Activated CD4-positive, alpha-beta T cell treated with anti-CD3 and anti-CD28 coated beads for 36 hours (primary cell): ENCODE measurements around the gene RNF167. TPM values are rescaled to one million over a fixed set of nuclear protein-coding genes. Genes with fewer than 3 reads are reported as not detected.

Experiments
- ATAC-seq: fragments of 200-7000 bp; cut with Tn5 transposase; one replicate; pipeline ENCODE4 v1.10.0; 2021; ENCODE audit warnings: mild to moderate bottlenecking, moderate library complexity
- CTCF ChIA-PET: fragments of 350-600 bp; sonication (Branson Sonifier 250); formaldehyde crosslinking; loops from one replicate; lab custom pipeline; 2021; ENCODE audit warnings: antibody characterized with exemption; lab: Charles Lee
- POLR2A ChIA-PET: fragments of 350-600 bp; sonication (Branson Sonifier 250); formaldehyde crosslinking; loops from one replicate; lab custom pipeline; 2021; ENCODE audit warnings: antibody characterized with exemption, inconsistent platforms; lab: Charles Lee
- DNase-seq: peaks from one replicate; pipeline ENCODE4 v3.0.0-alpha.2; 2020
- H3K27ac Mint-ChIP-seq: one replicate; pipeline ENCODE4 v1.8.0; 2021; ENCODE audit warnings: mixed read lengths
- H3K27me3 Mint-ChIP-seq: one replicate; pipeline ENCODE4 v1.8.0; 2021; ENCODE audit warnings: mixed read lengths
- H3K36me3 Mint-ChIP-seq: one replicate; pipeline ENCODE4 v1.8.0; 2021; ENCODE audit warnings: low read depth, mixed read lengths
- H3K4me1 Mint-ChIP-seq: one replicate; pipeline ENCODE4 v1.8.0; 2021; ENCODE audit warnings: mixed read lengths
- H3K4me3 Mint-ChIP-seq: one replicate; pipeline ENCODE4 v1.8.0; 2021; ENCODE audit warnings: mild to moderate bottlenecking, moderate library complexity, mixed read lengths
- H3K9me3 Mint-ChIP-seq: one replicate; pipeline ENCODE4 v1.8.0; 2021; ENCODE audit warnings: low read depth, mixed read lengths
- intact Hi-C, 2 experiments: fragments of 100-400 bp; cut with DNase I in 1 of 2; cut with micrococcal nuclease in 1 of 2; formaldehyde crosslinking; loops; one replicate each; pipeline versions ENCODE4 v1.14.2 to v1.15.1; 2022 to 2024; cut with DNase I, micrococcal nuclease
- total RNA-seq, 2 experiments: library from RNA; stranded (reverse); gene quantifications; one replicate each; pipeline ENCODE4 v1.2.3, GENCODE V29; 2021

RNF167 gene
- total RNA-seq, 2 experiments from 2014 or later: 147 to 189 TPM

DNA sequence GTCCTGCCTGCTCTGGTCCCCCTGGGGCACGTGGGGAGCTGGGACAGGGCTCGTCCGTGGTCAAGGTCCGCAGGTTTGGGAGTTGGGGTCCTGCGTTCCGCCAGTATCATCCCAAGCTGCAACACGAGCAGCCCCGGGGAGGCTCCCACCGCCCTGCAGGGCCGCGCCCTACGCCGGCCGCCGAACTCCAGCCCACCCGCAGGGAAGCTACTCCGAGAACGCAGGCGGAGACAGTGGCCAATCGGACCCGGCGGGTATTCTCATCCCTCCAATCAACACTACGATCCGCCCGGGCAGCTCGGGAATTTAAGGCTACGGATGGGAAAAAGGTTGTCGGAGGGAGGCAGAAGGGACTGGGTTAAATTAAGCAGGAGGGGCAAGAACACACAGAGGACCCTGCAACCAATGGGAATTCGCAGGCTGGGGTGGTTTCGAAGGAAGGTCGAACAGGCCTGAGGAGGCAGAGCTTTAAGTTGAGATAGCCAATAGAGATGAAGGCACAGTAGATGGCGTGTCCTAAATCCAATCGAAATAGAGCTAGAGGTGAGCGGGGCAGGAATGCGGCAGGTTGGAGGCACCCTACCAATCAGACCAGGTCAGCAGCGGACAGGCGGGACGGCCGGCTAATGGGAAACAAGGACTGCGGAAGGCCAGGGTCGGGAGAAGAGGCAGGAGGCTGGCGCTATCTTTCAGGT is 26.9 kb downstream of the RNF167 start:
- ChIA-PET CTCF (interaction anchor here (0.6 to 1.6 kb wide), 18 partner anchors 9 to 255 kb away, joined by 3 to 13 read pairs (median 3); partner anchors contain the start of genes CHRNE, ENO3, GP1BA and INCA1), POLR2A (interaction anchor here (0.8 to 6.0 kb wide), 6 partner anchors 8 to 258 kb away, joined by 3 to 80 read pairs (median 4); partner anchors contain the start of genes ENO3, PFN1, RNF167 and SLC25A11)
- peak; percentile 95 for DNase-seq
- no peak overlapping the region for H3K27ac Mint-ChIP-seq
- ATAC-seq: peak; percentile 80
- intact Hi-C loops: loop anchor here (1.0 to 5.0 kb wide), 16 partner anchors 14 to 520 kb away; partner anchors contain the start of genes CHRNE (in 2 of the 2), RNF167 (in 2 of the 2), SLC25A11 (in 2 of the 2) and ARRB2 (in 1 of the 2)
- no peaks in the 10 kb centered on the region for H3K27me3 Mint-ChIP-seq
- H3K4me3 Mint-ChIP-seq: no peak overlapping the region
- peaks cover 4% of the 10 kb centered on the region for H3K9me3 Mint-ChIP-seq
- H3K36me3 Mint-ChIP-seq: peaks cover 37% of the 10 kb centered on the region
- H3K4me1 Mint-ChIP-seq: peaks cover 40% of the 10 kb centered on the region

DNA sequence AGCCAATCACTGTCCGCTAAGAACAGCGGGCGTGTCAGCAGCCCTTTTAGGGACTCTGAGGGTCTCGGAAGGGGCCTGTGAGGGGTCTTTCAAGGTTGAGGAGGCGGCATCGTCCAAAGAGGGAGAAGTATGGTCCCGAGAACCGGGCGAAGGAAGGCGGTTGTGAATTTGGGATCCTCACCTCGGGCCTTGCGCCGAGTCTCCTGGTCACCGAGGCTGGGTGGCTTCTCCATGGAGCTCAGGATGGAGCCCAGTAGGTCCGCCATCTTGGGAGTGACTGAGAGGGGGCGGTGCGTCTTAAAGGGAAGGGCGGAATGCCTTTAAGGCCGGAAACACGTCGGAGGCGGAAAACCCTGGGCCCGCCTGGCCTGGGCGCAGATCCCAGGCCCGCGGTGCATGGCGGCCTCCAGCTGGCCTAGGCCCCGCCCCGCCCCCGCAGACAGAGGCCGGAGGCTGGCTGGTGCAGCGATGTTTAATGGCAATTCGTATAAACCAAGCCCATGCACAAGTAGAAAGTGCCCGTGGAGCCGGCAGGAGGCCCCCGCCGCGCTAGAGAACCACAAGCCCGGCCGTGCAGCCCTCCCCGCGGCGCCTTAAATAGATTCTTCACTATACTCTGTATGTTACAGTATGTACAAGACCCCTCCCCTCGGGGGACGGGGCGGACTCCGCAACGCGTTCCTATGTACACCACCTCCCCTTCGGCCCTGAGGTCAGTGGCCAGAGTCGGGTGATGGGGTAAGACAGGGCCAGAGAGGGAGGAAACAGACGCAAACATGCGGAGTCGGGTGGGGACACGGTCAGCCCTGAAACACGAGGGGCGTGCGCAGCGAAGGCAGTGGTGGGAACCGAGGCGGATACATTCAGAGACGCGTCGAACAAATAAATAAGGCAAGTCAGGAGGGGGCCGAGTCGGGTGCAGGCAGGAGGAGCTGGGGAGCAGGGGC is 27.7 kb downstream of the RNF167 start, which contains the start of gene SPAG7:
SPAG7 (minus strand) TSS at position 279 of the 947 bp plus-strand sequence; CDS start at position 266, 13 bp downstream.
- H3K4me3 Mint-ChIP-seq: no peak within 1 kb of the TSS
- DNase-seq (peak; percentile 96), ATAC-seq (peak; percentile 54)
- H3K4me1 Mint-ChIP-seq: peaks cover 40% of the 10 kb centered on the region
- H3K9me3 Mint-ChIP-seq: peaks cover 4% of the 10 kb centered on the region
- no peak within 1 kb of the TSS for H3K27ac Mint-ChIP-seq
- intact Hi-C loops: loop anchor here (1.0 to 5.0 kb wide), 17 partner anchors 13 to 825 kb away; partner anchors contain the start of genes CHRNE (in 2 of the 2), RNF167 (in 2 of the 2), SLC25A11 (in 2 of the 2) and ARRB2 (in 1 of the 2)
- CTCF ChIA-PET: interaction anchor here (0.6 to 1.6 kb wide), 17 partner anchors 12 to 303 kb away, joined by 3 to 13 read pairs (median 4); partner anchors contain the start of genes ENO3, GP1BA, INCA1 and KIF1C
- POLR2A ChIA-PET: interaction anchor here (0.5 to 6.0 kb wide), 8 partner anchors 8 to 316 kb away, joined by 3 to 80 read pairs (median 4); partner anchors contain the start of genes ENO3, INCA1, PFN1 and RNF167
- peaks cover 42% of the 10 kb centered on the region for H3K36me3 Mint-ChIP-seq
- no peaks in the 10 kb centered on the region for H3K27me3 Mint-ChIP-seq

DNA sequence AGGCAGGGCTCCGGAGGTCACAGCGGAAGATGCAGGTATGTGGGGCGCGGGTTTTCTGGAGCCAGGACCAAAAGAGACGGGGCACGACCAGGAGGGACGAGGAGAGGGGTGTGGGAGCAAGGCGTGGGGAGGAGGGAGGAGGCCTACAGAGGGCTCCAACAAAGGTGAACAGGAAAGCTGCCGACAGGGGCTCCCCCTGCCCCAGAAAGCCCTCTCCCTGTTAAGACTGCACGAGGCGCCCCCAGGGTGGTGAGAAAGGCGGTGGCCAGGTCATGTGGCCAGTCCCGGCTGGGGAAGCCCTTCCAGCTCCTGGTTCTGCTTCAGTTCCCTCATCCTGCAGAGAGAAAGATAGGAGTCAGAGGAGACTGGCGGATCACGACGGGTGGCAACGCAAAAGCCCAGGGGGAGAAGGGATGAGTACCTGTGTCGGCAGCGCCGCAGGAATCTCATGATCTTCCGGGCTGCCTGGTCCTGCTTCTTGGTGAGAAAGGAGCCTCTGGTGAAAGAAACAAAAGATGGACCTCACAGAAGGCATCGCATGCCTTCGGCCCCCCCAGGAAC is 28.5 kb downstream of the RNF167 start:
- POLR2A ChIA-PET: interaction anchor here (0.5 to 6.0 kb wide), 4 partner anchors 21 to 315 kb away, joined by 3 to 80 read pairs (median 11); partner anchors contain the start of genes ENO3, INCA1, PFN1 and RNF167
- Mint-ChIP-seq H3K4me3 (no peak overlapping the region), H3K9me3 (peaks cover 4% of the 10 kb centered on the region), H3K36me3 (peaks cover 48% of the 10 kb centered on the region), H3K4me1 (peaks cover 40% of the 10 kb centered on the region), H3K27me3 (no peaks in the 10 kb centered on the region), H3K27ac (no peak overlapping the region)
- ATAC-seq (no peak), DNase-seq (peak; percentile 68)
- CTCF ChIA-PET: interaction anchor here (0.6 to 3.1 kb wide), 7 partner anchors 12 to 302 kb away, joined by 3 to 21 read pairs (median 4); partner anchors contain the start of genes GLTPD2, INCA1, KIF1C and RNF167
- intact Hi-C loops: loop anchor here (1.0 to 5.0 kb wide), 8 partner anchors 19 to 825 kb away; partner anchors contain the start of genes CAMTA2 (in 1 of the 2), CYB5D2 (in 1 of the 2), ZFP3 (in 1 of the 2) and ZNF594 (in 1 of the 2)

DNA sequence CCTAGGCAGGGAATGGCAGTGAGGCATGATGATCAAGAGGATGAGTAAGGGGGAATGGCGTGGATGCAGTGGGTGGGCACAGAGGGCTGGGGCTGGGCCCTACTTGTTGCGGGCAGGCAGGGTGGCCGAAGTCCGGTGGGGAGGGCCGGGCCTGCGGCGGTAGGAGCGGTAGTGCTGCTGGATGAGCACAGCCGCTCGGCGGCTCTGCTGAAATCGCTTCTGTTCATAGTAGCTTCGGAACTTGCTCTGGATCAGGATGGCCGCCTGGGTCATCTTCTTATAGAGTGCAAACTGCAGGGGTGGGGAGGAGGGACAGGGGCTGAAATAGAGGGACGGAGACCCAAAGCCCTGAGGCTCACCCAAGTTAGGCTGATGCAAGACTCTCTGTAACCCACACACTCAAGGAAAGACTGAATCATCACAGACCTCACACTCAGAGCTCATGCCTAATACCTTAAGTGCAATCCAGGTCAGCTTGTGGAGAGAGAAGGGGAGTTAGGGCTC is 29.0 kb downstream of the RNF167 start:
- H3K36me3 Mint-ChIP-seq: peaks cover 50% of the 10 kb centered on the region
- ChIA-PET CTCF (interaction anchor here (0.8 to 3.1 kb wide), 7 partner anchors 11 to 180 kb away, joined by 3 to 21 read pairs (median 4); partner anchors contain the start of genes GLTPD2, INCA1, KIF1C and RNF167), POLR2A (interaction anchor here (1.3 to 6.0 kb wide), 3 partner anchors 16 to 29 kb away, joined by 3 to 80 read pairs (median 6); partner anchors contain the start of genes ENO3, PFN1, RNF167 and SLC25A11)
- H3K27me3 Mint-ChIP-seq: no peaks in the 10 kb centered on the region
- DNase-seq (peak; percentile 74), ATAC-seq (peak; percentile 27)
- peaks cover 4% of the 10 kb centered on the region for H3K9me3 Mint-ChIP-seq
- H3K4me3 Mint-ChIP-seq: no peak overlapping the region
- peaks cover 40% of the 10 kb centered on the region for H3K4me1 Mint-ChIP-seq
- intact Hi-C loops: loop anchor here (1.0 to 5.0 kb wide), 7 partner anchors 18 to 223 kb away; partner anchors contain the start of genes CAMTA2 (in 1 of the 2), ZFP3 (in 1 of the 2) and ZNF594 (in 1 of the 2)
- H3K27ac Mint-ChIP-seq: no peak overlapping the region

DNA sequence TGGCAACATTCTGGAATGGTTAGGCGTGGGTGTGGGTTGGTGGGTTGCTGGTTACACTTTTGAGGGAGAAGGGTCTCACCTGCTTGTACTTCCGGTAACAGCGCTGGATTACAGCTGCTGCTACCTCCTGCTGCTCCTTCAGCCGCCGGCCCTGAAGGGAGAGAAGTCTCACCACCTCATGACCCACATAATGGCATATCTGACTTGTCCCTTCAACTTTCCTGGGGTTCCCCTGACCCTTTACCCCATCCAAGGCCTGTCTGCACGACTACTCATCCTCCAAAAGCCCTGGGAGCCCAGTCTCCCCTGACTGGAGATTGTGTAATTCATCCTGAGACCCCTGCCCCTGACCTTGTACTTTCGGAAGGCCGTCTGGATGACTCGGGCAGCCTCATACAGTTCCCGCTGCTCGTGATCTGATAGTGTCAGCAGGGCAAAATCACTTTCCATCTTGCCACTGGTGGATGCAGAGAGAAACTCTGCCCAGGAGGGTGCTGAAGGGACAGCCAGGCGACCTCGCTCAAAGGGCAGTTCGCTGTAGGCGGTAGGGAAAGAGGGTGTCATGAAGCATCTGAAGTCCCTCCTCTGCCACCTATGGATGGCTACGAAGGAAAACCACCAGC is 29.6 kb downstream of the RNF167 start:
- Mint-ChIP-seq H3K4me1 (peaks cover 40% of the 10 kb centered on the region), H3K9me3 (peaks cover 4% of the 10 kb centered on the region), H3K27ac (no peak overlapping the region), H3K27me3 (no peaks in the 10 kb centered on the region), H3K4me3 (no peak overlapping the region), H3K36me3 (peaks cover 52% of the 10 kb centered on the region)
- CTCF ChIA-PET: interaction anchor here (0.7 to 3.1 kb wide), 10 partner anchors 11 to 181 kb away, joined by 3 to 21 read pairs (median 4); partner anchors contain the start of genes CHRNE, GLTPD2, INCA1 and KIF1C
- intact Hi-C loops: loop anchor here (1.0 to 5.0 kb wide), 7 partner anchors 18 to 223 kb away; partner anchors contain the start of genes CAMTA2 (in 1 of the 2), ZFP3 (in 1 of the 2) and ZNF594 (in 1 of the 2)
- DNase-seq: peak; percentile 78
- peak; percentile 7 for ATAC-seq
- POLR2A ChIA-PET: interaction anchor here (1.3 to 6.0 kb wide), 4 partner anchors 11 to 30 kb away, joined by 3 to 80 read pairs (median 4); partner anchors contain the start of genes ENO3, PFN1, RNF167 and SLC25A11

DNA sequence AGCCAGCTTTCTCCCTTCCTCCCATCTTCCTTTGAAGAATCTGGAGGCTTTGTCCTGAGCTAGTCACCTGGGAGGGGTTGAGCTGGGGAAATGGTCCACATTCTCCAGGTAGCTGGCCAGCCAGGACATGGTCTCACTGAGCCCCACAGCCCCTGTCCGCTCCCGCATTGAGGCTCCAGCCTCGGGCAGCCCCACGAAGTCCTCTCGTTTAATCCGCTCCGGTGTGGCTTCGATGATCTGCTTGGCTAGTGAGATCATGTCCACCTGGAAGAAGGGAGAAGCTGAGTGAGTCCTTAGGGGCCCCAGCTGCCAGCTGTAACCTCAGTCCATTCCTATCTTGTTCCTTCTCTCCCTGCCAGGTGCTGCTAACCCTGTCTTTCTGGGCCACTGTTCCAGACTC is 30.2 kb downstream of the RNF167 start:
- ChIA-PET CTCF (interaction anchor here (0.7 to 3.1 kb wide), 6 partner anchors 10 to 86 kb away, joined by 3 to 21 read pairs (median 4); partner anchors contain the start of gene CHRNE), POLR2A (interaction anchor here (1.3 to 6.0 kb wide), 4 partner anchors 10 to 30 kb away, joined by 3 to 80 read pairs (median 4); partner anchors contain the start of genes ENO3, PFN1, RNF167 and SLC25A11)
- DNase-seq (no peak), ATAC-seq (no peak)
- H3K27ac Mint-ChIP-seq: no peak overlapping the region
- intact Hi-C loops: no loop called here
- H3K27me3 Mint-ChIP-seq: no peaks in the 10 kb centered on the region
- peaks cover 2% of the 10 kb centered on the region for H3K9me3 Mint-ChIP-seq
- H3K4me1 Mint-ChIP-seq: peaks cover 38% of the 10 kb centered on the region
- peaks cover 48% of the 10 kb centered on the region for H3K36me3 Mint-ChIP-seq
- H3K4me3 Mint-ChIP-seq: no peak overlapping the region

DNA sequence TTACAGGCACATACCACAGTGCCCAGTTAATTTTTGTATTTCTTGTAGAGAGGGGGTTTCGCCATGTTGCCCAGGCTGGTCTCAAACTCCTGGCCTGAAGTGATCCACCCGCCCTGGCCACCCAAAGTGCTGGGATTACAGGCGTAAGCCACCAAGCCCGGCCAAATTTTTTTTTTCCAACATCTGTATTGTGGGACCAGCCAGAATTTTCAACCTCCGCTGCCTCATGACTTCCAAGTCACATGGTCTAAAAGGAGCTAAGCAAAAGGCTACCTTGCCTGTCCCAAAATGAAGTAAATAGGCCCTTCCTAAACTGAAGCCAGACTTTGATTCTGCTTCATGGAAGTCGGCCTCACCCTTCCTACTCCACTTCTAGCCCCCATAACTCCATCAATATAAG is 31.8 kb downstream of the RNF167 start:
- Mint-ChIP-seq H3K36me3 (peaks cover 39% of the 10 kb centered on the region), H3K27ac (no peak overlapping the region)
- CTCF ChIA-PET: interaction anchor here (1.1 to 3.1 kb wide), 2 partner anchors 8 to 18 kb away, joined by 3 to 21 read pairs; no protein-coding TSS in a partner anchor

DNA sequence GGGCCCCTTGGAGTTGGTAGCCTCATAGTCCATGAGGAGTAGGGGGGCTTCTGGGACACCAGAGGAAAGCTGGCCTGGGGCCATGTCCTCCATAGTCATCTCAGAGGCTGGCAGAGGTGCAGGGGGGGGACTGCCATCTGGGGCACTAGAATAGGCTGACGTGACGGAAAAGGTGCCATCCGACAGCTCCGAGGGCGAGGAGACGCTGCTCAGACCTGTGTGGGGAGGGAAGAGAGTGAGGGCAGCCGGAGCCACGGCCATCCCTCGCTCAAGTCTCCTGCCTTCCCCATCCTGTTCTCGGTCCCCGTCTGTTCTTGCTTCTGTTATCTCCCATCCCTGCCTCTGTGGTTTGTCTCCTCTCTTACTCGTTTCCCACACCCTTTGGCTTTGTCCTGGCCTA is 32.3 kb downstream of the RNF167 start:
- Mint-ChIP-seq H3K9me3 (no peaks in the 10 kb centered on the region), H3K4me1 (peaks cover 27% of the 10 kb centered on the region), H3K27me3 (no peaks in the 10 kb centered on the region), H3K27ac (no peak overlapping the region), H3K4me3 (no peak overlapping the region), H3K36me3 (peaks cover 39% of the 10 kb centered on the region)
- ATAC-seq (no peak), DNase-seq (no peak)
- POLR2A ChIA-PET: no interaction called here
- intact Hi-C loops: no loop called here
- CTCF ChIA-PET: interaction anchor here (1.1 kb wide), 1 partner anchor 17 kb away, joined by 3 read pairs; no protein-coding TSS in a partner anchor

More for the DNA sequence above, 31.8 kb downstream of the RNF167 start:
- POLR2A ChIA-PET: no interaction called here
- intact Hi-C loops: no loop called here
- Mint-ChIP-seq H3K9me3 (no peaks in the 10 kb centered on the region), H3K27me3 (no peaks in the 10 kb centered on the region), H3K4me1 (peaks cover 27% of the 10 kb centered on the region), H3K4me3 (no peak overlapping the region)
- ATAC-seq (no peak), DNase-seq (no peak)

DNA sequence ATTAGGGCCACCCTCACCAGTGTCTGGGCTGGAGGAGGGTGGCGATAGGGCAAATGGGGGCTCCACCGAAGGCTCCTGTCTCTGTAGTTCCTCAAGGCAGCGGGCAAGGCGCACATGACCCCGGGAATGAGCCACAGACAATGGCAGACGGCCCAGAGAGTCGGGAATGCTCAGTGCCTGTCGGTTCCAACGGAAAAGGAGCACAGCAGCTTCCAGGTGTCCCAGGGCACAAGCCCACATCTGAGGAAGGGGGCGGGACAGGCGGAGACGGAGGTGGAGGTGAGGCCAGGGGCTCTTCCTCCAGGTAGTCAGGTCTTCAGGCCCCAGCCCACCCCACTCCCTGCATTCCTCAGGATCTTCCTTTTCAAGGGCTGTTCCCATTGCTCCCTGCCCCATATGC is 32.7 kb downstream of the RNF167 start:
- intact Hi-C loops: no loop called here
- peaks cover 42% of the 10 kb centered on the region for H3K36me3 Mint-ChIP-seq
- H3K4me3 Mint-ChIP-seq: no peak overlapping the region
- no peaks in the 10 kb centered on the region for H3K9me3 Mint-ChIP-seq
- no peak for DNase-seq
- CTCF ChIA-PET: interaction anchor here (1.1 kb wide), 1 partner anchor 17 kb away, joined by 3 read pairs; no protein-coding TSS in a partner anchor
- ATAC-seq: no peak
- H3K27ac Mint-ChIP-seq: no peak overlapping the region
- POLR2A ChIA-PET: no interaction called here
- peaks cover 27% of the 10 kb centered on the region for H3K4me1 Mint-ChIP-seq
- no peaks in the 10 kb centered on the region for H3K27me3 Mint-ChIP-seq
